Stimulated activated CD4-positive, alpha-beta T cell treated with anti-CD3 and anti-CD28 coated beads, Interleukin-2, amount 100 ng/mL, for 4 hours (primary cell): ENCODE data around the gene SNAPC2.
"Not testable (repeated sequence)": the region's sequence is repeated elsewhere in the genome, so short reads cannot be mapped to it uniquely, and the experiment has no call there.

Experiments
- DNase-seq: peaks from one replicate; pipeline ENCODE4 v3.0.0-alpha.2; 2020; ENCODE audit warnings: low read depth

SNAPC2 gene

GRCh38 chr19:7908742-7909461, 11.2 kb upstream of the SNAPC2 start:
- no peak for DNase-seq

DNA sequence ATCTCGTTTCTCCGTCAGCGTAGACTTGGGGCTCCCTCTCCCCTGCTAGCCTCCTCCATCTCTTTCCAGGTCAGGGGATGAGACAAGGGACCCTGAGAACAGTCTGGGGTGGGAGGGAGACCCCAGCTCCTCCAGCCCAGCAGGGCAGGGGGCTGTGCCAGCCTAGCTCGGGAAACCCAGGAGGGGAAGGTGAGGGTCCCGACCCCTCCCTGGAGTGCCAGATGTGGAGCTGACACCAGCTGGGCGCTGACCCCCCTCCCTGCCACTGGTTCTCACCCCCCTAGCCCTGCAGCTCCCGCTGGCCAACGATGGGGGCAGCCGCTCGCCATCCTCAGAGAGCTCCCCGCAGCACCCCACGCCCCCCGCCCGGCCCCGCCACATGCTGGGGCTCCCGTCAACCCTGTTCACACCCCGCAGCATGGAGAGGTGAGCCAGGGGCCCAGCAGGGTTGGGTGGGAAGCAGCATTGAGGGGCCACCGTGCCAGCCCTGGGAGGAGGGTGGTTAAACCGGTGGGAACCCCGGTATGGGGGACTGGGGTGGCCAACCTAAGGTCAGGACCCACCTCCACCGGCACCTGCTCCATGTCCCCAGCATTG, 10.6 kb upstream of the SNAPC2 start:
- DNase-seq = no peak

GRCh38 chr19:7910321-7911161, 9.6 kb upstream of the SNAPC2 start:
- no peak for DNase-seq

GRCh38 chr19:7911508-7912143, 8.5 kb upstream of the SNAPC2 start:
- no peak for DNase-seq

GRCh38 chr19:7912144-7912696, 7.9 kb upstream of the SNAPC2 start:
- no peak for DNase-seq

DNA sequence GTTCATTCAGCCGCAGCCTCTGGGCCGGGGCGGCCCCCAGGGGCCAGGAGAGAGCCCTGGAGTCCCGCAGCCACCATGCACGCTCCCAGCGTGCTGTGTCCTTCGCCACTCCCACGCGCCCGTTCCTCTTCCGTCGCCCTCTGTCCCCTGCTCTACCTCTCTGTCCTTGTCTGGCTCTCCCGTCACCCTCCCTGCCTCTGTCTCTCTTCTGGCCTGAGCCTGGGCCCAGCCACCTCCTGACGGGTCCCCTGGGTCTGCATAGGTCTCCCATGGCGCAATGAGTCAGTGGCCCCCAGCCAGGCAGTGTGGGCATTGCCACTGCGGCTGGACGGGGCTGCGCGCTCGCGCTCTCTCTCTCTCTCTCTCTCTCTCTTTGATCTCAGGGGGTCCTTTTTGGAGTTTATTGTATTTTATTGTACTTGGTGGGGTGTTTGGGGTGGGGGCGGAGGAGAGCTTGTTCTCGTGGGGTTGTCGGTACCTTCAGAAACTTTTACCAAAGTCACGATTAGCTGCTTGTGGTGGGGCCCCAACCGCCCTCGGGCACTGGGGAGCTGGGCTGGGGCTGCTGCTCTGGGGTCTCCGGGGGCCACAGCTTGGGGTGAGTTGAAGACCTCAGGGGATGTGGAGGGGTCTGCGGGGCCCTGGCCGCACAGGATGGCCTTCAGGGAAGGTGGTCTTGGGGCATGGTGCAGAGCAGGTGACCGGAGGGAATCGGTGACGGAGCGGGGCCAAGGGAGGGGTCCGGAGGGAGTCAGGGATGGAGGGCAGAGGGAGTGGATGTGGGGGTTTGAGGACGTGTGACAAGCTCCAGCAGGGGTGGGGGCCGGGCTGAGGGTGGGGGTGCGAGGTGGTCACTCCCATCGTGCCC, 7.2 kb upstream of the SNAPC2 start:
- DNase-seq = no peak

GRCh38 chr19:7913652-7914051, 6.5 kb upstream of the SNAPC2 start:
- DNase-seq = no peak

GRCh38 chr19:7914099-7914498, 6.0 kb upstream of the SNAPC2 start:
- DNase-seq = no peak

- no peak for DNase-seq
Measured at GRCh38 chr19:7914598-7915045, 5.5 kb upstream of the SNAPC2 start, which contains the start of gene TGFBR3L. TGFBR3L (plus strand) TSS chr19:7914830.

- no peak for DNase-seq
Measured at GRCh38 chr19:7915250-7916102, 4.7 kb upstream of the SNAPC2 start.

DNA sequence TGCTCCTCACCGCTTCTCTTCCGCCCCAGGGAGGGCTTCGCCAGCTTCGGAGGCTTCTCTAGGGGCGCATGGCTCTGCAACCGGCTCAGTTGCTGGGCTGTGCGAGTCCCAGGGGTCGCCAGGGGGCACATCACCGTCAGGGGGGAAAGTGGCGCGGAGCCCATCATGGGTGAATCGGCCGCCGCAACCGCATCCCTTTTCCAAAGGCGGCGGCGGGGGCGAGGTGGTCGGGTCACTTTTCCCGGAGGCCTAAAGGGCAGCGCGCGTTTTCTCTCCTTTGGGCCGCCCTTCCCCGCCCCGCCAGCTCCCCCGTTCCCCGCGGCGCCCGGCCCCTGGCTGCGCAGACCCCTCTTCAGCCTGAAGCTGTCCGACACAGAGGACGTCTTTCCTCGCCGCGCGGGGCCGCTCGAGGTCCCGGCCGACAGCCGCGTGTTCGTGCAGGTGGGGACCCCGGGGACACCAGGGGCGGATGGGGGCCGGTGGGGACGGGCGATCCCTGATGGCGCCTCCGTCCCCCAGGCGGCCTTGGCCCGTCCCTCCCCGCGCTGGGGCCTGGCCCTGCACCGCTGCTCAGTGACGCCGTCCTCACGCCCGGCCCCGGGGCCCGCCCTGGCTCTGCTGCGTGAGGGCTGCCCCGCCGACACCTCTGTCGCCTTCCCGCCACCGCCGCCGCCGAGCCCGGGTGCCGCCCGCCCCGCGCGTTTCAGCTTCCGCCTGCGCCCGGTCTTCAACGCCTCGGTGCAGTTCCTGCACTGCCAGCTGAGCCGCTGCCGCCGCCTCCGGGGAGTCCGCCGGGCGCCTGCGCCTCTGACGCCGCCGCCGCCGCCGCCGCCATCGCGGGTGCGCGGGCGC, 3.8 kb upstream of the SNAPC2 start:
- no peak for DNase-seq

DNA sequence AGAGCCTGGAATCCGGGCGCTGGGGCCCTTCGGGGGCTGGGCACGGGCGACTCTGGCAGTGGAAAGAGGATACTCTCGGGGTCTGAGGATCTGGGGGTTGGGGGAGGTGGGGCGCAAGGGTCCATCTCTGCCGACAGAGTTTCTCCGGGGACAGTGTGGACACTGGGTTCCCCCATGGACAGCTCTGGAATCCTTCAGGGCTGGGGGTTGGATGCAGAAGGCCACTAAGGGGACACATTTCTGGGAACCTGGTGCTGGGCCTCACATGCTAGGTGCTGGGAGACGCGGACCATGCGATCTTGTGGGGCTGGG, 3.2 kb upstream of the SNAPC2 start:
- DNase-seq = no peak

DNA sequence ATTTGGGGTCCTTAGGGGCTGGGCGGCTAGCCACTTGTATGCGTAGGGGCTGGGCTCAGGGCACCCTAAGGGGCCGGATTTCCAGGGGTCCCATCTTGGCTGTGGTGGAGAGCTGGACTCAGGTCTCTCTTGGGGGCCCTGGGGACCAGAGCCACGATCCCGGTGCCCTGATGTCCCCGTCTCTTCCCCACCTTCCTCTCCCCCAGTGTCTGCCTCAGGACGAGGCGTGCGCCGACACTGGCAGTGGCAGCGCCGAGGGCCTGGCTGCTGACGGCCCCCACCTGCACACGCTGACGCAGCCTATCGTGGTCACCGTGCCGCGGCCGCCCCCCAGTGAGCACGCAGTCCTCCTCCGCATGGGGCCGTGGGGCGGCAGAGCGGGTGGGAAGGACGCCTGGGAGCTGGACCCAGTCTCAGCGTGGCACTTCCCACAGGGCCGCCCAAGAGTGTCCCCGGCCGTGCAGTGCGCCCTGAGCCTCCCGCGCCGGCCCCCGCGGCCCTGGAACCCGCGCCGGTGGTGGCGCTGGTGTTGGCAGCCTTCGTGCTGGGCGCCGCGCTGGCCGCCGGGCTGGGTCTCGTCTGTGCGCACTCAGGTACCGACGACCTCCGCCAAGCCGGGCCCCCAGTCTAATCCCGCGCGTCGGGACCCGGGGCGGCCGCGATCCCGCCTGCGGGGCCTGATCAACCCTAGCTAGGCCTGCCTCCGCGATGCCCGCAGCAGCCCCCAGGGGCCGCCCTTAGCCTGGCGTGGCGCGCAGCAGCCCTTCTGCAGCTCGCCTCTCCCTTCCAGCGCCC, 2.7 kb upstream of the SNAPC2 start:
- peak; percentile 47 for DNase-seq

DNA sequence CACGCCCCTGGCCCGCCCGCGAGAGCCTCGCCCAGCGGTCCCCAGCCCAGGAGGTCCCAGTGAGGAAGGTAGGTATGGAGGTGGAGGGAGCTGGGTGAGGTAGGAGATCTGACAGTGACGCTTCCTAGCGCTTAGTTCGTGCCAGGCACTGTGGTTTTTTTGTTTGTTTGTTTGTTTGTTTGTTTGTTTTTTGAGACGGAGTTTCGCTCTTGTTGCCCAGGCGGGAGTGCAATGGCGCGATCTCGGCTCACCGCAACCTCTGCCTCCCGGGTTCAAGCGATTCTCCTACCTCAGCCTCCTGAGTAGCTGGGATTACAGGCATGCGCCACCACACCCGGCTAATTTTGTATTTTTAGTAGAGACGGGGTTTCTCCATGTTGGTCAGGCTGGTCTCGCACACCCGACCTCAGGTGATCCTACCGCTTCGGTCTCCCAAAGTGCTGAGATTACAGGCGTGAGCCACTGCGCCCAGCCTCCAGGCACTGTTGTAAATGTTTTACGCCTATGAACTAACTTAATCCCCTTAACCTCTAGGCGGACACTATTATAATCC, 2.0 kb upstream of the SNAPC2 start:
- not testable (repeated sequence) for DNase-seq

- DNase-seq = no peak
Measured at GRCh38 chr19:7918615-7919421, 1.3 kb upstream of the SNAPC2 start.

- peak; percentile 100 for DNase-seq
Measured at GRCh38 chr19:7920519-7921301, 572 bp downstream of the SNAPC2 start.
